Uterus (tissue), 4 donors: Measurements from ENCODE around the gene CR1L. TPM values are rescaled to one million over a fixed set of nuclear protein-coding genes. Genes with fewer than 3 reads are reported as not detected.
"Not testable (repeated sequence)": the region's sequence is repeated elsewhere in the genome, so short reads cannot be mapped to it uniquely, and the experiment has no call there.

Source experiments
- DNase-seq, 2 donors: peaks; one replicate each; pipeline ENCODE4 v3.0.0-alpha.2; 2019 to 2020
- H3K27ac ChIP-seq, 2 donors: fragments of 200-600 bp; sonication (generic); 1 replicate in 1 of 2; 2 replicates in 1 of 2; pipeline ENCODE4 v1.5.1; 2016 to 2018
- H3K27me3 ChIP-seq, 2 donors: fragments of 200-600 bp; sonication (generic); one replicate each; pipeline ENCODE4 v1.5.1; 2018 to 2019; ENCODE audit warnings: control low read depth in 1 of 2
- H3K36me3 ChIP-seq, 2 donors: fragments of 200-600 bp; sonication (generic); one replicate each; pipeline ENCODE4 v1.5.1; 2019; ENCODE audit warnings: control low read depth in 1 of 2
- H3K4me1 ChIP-seq, 2 donors: fragments of 200-600 bp; sonication (generic); one replicate each; pipeline ENCODE4 v1.5.1; 2018 to 2019; ENCODE audit warnings: control low read depth in 1 of 2
- H3K4me3 ChIP-seq, 2 donors: fragments of 200-600 bp; sonication (generic); 1 replicate in 1 of 2; 2 replicates in 1 of 2; pipeline ENCODE4 v1.5.1; 2018 to 2019; ENCODE audit warnings: mild to moderate bottlenecking in 1 of 2
- H3K9me3 ChIP-seq, 2 donors: fragments of 200-600 bp; sonication (generic); one replicate each; pipeline ENCODE4 v1.5.1; 2019; ENCODE audit warnings: control low read depth in 1 of 2
- CTCF ChIP-seq, 4 experiments: fragments of 200-600 bp in 2 of 4; fragments of 450-650 bp in 2 of 4; sonication (generic) in 2 of 4; IDR thresholded peaks; one replicate each; pipeline ENCODE4 v1.5.1; 2016 to 2019; ENCODE audit warnings: antibody characterized with exemption in 4 of 4, mild to moderate bottlenecking in 2 of 4, moderate library complexity in 1 of 4
- POLR2A ChIP-seq, 2 donors: fragments of 450-650 bp; IDR thresholded peaks; one replicate each; pipeline ENCODE4 v1.6.1; 2016; ENCODE audit warnings: antibody characterized with exemption in 2 of 2, mild to moderate bottlenecking in 1 of 2, moderate library complexity in 1 of 2
- intact Hi-C: fragments of 100-400 bp; cut with DNase I; formaldehyde crosslinking; loops from one replicate; pipeline ENCODE4 v1.15.1; 2023; ENCODE audit warnings: low total_unique reads
- total RNA-seq, 4 donors: library from RNA; depleted of rRNA in 3 of 4; stranded (reverse); fragments of >200 nt in 3 of 4; gene quantifications; one replicate each; pipeline versions ENCODE4 v1.1.0 to v1.2.4, GENCODE V29; 2014 to 2023
- donor health status: DM: yes; HTN: yes; CAD: no.

The CR1L gene
- total RNA-seq, 4 donors from 2014 or later: 0.14 TPM; not detected in 3

DNA sequence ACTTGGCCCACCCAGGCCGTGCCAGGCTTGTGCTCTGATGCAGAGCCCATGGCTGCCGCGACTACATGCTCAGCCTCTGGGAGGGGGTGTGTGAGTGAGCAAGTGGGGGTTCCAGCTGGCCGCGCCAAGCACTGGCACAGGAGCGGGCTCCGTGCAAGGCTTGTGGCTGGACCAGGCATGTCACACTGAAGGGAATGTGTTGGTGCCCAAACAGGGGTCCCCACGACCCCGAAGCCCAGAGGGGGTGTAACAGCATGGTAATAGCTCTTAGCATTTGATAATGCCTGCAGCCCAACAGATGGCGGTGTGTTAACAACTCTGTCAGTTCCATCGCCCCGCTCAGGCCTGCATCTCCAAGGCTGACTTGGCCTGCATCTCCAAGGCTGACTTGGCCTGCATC is 68.6 kb downstream of the CR1L start:
- Histone ChIP-seq H3K27me3 (no peaks in the 10 kb centered on the region), H3K36me3 (no peaks in the 10 kb centered on the region), H3K9me3 (no peaks in the 10 kb centered on the region), H3K27ac (no peak overlapping the region), H3K4me3 (no peak overlapping the region), H3K4me1 (no peaks in the 10 kb centered on the region)
- DNase-seq: no peak
- TF ChIP-seq CTCF (IDR thresholded peaks at IDR 0.05) (no peak), POLR2A (IDR thresholded peaks at IDR 0.05) (no peak)
- intact Hi-C loops: no loop called here

DNA sequence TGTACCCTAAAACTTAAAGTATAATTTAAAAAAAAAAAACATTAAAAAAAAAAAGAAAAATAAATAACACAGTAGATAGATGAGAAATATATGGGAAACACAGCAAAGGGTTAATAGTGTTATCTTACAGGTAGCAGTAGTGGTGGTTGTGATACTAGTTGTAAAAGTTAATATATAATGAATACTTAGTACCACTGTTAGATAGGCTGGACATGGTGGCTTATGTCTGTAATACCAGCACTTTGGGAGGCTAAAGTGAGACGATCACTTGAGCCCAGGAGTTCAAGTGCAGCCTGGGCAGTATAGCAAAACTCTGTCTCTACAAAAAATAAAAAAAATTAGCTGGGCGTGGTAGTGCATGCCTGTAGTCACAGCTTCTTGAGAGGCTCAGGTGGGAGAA is 74.3 kb downstream of the CR1L start:
- H3K4me3 ChIP-seq: no peak overlapping the region
- no peak overlapping the region for H3K27ac ChIP-seq
- H3K4me1 ChIP-seq: no peaks in the 10 kb centered on the region
- no peak for DNase-seq
- no peaks in the 10 kb centered on the region for H3K9me3 ChIP-seq
- no peaks in the 10 kb centered on the region for H3K36me3 ChIP-seq
- TF ChIP-seq POLR2A (IDR thresholded peaks at IDR 0.05) (no peak), CTCF (IDR thresholded peaks at IDR 0.05) (no peak)
- intact Hi-C loops: no loop called here
- H3K27me3 ChIP-seq: no peaks in the 10 kb centered on the region

DNA sequence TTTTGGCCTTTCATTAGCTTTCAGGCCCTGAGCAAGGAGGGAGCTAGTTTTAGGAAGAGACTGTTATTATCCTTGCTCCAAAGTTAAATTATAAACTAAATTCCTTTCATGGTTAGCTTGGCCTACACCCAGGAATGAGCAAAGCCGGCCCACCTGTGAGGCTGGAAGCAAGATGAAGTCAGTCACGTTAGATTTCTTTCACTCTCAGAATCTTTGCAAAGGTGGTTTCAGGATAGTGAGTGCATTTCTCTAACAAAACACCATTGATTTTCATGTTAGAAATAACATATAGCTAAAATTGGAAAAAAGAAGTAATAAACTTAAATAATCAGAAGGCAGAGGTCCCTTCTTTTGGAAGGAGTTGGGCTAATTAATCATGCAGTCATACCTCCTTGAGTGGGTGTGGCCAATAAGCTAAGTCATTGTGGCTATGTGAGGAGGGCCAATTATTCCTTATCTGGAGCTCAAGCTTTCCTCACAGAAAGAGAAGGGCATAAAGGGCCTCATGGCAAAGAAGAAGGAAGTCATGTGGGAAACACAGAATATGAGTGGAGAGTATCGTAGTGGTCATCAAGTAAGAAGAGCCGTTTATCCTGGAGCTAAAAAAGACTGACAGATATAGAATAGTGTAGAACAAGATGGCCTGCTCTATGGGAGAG is 83.4 kb downstream of the CR1L start:
- H3K4me3 ChIP-seq, H3K36me3 ChIP-seq, H3K4me1 ChIP-seq, intact Hi-C loops, DNase-seq, H3K9me3 ChIP-seq, H3K27me3 ChIP-seq, H3K27ac ChIP-seq: not testable (repeated sequence)

- H3K9me3 ChIP-seq, H3K4me3 ChIP-seq, intact Hi-C loops, H3K36me3 ChIP-seq, H3K27ac ChIP-seq, H3K4me1 ChIP-seq, H3K27me3 ChIP-seq, DNase-seq: not testable (repeated sequence)
Observed at GRCh38 chr1:207737503-207738157, 92.7 kb downstream of the CR1L start.

DNA sequence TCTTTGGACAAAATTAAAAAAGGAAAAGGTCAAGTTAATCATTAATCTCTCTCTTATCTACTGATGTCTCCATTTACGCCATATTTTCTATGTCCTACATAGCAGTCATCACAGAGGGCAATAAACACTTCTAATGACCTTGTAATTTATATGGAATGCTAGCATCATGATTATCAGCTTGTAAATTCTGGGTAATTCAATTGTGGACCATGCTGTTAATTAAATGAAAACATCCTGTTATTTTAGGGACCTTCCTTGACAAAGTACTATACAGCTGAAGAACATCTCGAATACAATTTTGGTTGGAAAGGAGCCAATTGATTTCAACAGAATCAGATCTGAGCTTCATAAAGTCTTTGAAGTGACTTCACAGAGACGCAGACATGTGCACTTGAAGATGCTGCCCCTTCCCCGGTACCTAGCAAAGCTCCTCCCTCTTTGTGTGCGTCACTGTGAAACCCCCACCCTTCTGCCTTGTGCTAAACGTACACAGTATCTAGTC is 93.3 kb downstream of the CR1L start:
- H3K9me3 ChIP-seq, intact Hi-C loops, DNase-seq, H3K4me1 ChIP-seq, H3K27me3 ChIP-seq, H3K4me3 ChIP-seq, H3K36me3 ChIP-seq, H3K27ac ChIP-seq: not testable (repeated sequence)

GRCh38 chr1:207740207-207740606 is 95.3 kb downstream of the CR1L start:
- Histone ChIP-seq H3K27ac (no peak overlapping the region), H3K27me3 (no peaks in the 10 kb centered on the region), H3K4me1 (no peaks in the 10 kb centered on the region), H3K36me3 (no peaks in the 10 kb centered on the region), H3K4me3 (no peak overlapping the region), H3K9me3 (no peaks in the 10 kb centered on the region)
- intact Hi-C loops: no loop called here
- DNase-seq: no peak
- TF ChIP-seq CTCF (IDR thresholded peaks at IDR 0.05) (no peak), POLR2A (IDR thresholded peaks at IDR 0.05) (no peak)
